IMR-90 (cell line): ENCODE data around the gene PDHA2. TPM values are rescaled to one million over a fixed set of nuclear protein-coding genes. Genes with fewer than 3 reads are reported as not detected.

Experiments
- ATAC-seq: fragments of 200-7000 bp; cut with Tn5 transposase; 2 replicates; pipeline ENCODE4 v1.9.1; 2020; ENCODE audit warnings: low read depth, mild to moderate bottlenecking, moderate library complexity
- Bru-seq: library from RNA; stranded (reverse); fragments of 400-500 nt; gene quantifications from one replicate; lab custom pipeline; 2021; lab: Mats Ljungman, UMichigan
- BruChase-seq, 2 experiments: library from RNA; stranded (reverse); fragments of 400-500 nt; gene quantifications; one replicate each; lab custom pipeline; 2021; lab: Mats Ljungman, UMichigan
- BruUV-seq: library from RNA; stranded (reverse); fragments of 400-500 nt; replicated peaks from 2 replicates; lab custom pipeline; 2021; lab: Mats Ljungman, UMichigan
- CTCF ChIA-PET: fragments of 300-600 bp; formaldehyde crosslinking; extraction: SDS; loops from one replicate; lab custom pipeline; 2021; ENCODE audit warnings: antibody characterized with exemption; lab: Yijun Ruan, JAX
- POLR2A ChIA-PET: fragments of 300-600 bp; sonication (Branson Sonifier 250); formaldehyde crosslinking; loops from one replicate; lab custom pipeline; 2022; ENCODE audit warnings: antibody characterized with exemption; ENCODE audit not compliant: unreplicated experiment; lab: Charles Lee
- DNase-seq: peaks from one replicate; pipeline ENCODE4 v3.0.0; 2013
- H2AFZ ChIP-seq: replicated peaks from 2 replicates; pipeline ENCODE3; 2013; ENCODE audit warnings: low read length, mild to moderate bottlenecking; ENCODE audit not compliant: poor library complexity
- H2AK5ac ChIP-seq: 2 replicates; pipeline ENCODE4 v1.6.1; 2013; ENCODE audit warnings: low read depth, low read length, inconsistent platforms
- H2AK9ac ChIP-seq: replicated peaks from 2 replicates; pipeline ENCODE3; 2013; ENCODE audit warnings: mild to moderate bottlenecking, low read depth, low read length, moderate library complexity; ENCODE audit not compliant: poor library complexity
- H2BK120ac ChIP-seq: 2 replicates; pipeline ENCODE4 v1.6.1; 2013; ENCODE audit warnings: low read depth, low read length, inconsistent platforms
- H2BK15ac ChIP-seq: 3 replicates; pipeline ENCODE4 v1.6.1; 2013; ENCODE audit warnings: low read depth, low read length, inconsistent platforms
- H2BK20ac ChIP-seq: 2 replicates; pipeline ENCODE4 v1.6.1; 2013; ENCODE audit warnings: low read depth, mild to moderate bottlenecking, inconsistent platforms, low read length, moderate library complexity
- H2BK5ac ChIP-seq: 2 replicates; pipeline ENCODE4 v1.6.1; 2013; ENCODE audit warnings: mild to moderate bottlenecking, low read depth, low read length, inconsistent platforms; ENCODE audit not compliant: poor library complexity, severe bottlenecking
- H3K14ac ChIP-seq: replicated peaks from 2 replicates; pipeline ENCODE4 v1.6.1; 2013; ENCODE audit warnings: low read depth, low read length, inconsistent platforms
- H3K18ac ChIP-seq: 2 replicates; pipeline ENCODE4 v1.6.1; 2013; ENCODE audit warnings: low read depth, low read length, control low read depth
- H3K23ac ChIP-seq: 2 replicates; pipeline ENCODE4 v1.6.1; 2013; ENCODE audit warnings: low read depth, low read length, inconsistent platforms
- H3K27ac ChIP-seq: 2 replicates; pipeline ENCODE4 v1.5.1; 2013; ENCODE audit warnings: mild to moderate bottlenecking, control low read depth, low read length; ENCODE audit not compliant: insufficient read depth
- H3K27me3 ChIP-seq: 2 replicates; pipeline ENCODE4 v1.6.1; 2013; ENCODE audit warnings: low read length; ENCODE audit not compliant: control insufficient read depth, insufficient read depth
- H3K36me3 ChIP-seq: 2 replicates; pipeline ENCODE4 v1.6.1; 2013; ENCODE audit warnings: low read length, mixed read lengths; ENCODE audit not compliant: control insufficient read depth, insufficient read depth
- H3K4ac ChIP-seq: 2 replicates; pipeline ENCODE4 v1.6.1; 2013; ENCODE audit warnings: low read depth, low read length, inconsistent platforms
- H3K4me1 ChIP-seq: 2 replicates; pipeline ENCODE4 v1.6.1; 2013; ENCODE audit warnings: low read length, mixed read lengths; ENCODE audit not compliant: control insufficient read depth, insufficient read depth
- H3K4me2 ChIP-seq: 2 replicates; pipeline ENCODE4 v1.6.1; 2013; ENCODE audit warnings: low read depth, mild to moderate bottlenecking, control low read depth, low read length, moderate library complexity
- H3K4me3 ChIP-seq: 2 replicates; pipeline ENCODE4 v1.5.1; 2013; ENCODE audit warnings: low read depth, mild to moderate bottlenecking, control low read depth, low read length, moderate library complexity; ENCODE audit not compliant: insufficient read depth
- H3K56ac ChIP-seq: 2 replicates; pipeline ENCODE4 v1.6.1; 2013; ENCODE audit warnings: low read length, inconsistent platforms; ENCODE audit not compliant: insufficient read depth; ENCODE audit errors: extremely low read depth
- H3K79me1 ChIP-seq, 2 experiments: 2 replicates each; pipeline ENCODE4 v1.6.1; 2013; ENCODE audit warnings: low read length in 2 of 2, inconsistent platforms in 1 of 2, low read depth in 1 of 2
- H3K9ac ChIP-seq: 2 replicates; pipeline ENCODE4 v1.6.1; 2013; ENCODE audit warnings: low read depth, low read length, control low read depth
- H3K9me1 ChIP-seq: 2 replicates; pipeline ENCODE4 v1.6.1; 2013; ENCODE audit warnings: low read length, inconsistent platforms; ENCODE audit not compliant: insufficient read depth
- H3K9me3 ChIP-seq: 2 replicates; pipeline ENCODE4 v1.6.1; 2013; ENCODE audit warnings: low read length; ENCODE audit not compliant: control insufficient read depth, insufficient read depth
- H4K20me1 ChIP-seq: 2 replicates; pipeline ENCODE4 v1.6.1; 2013; ENCODE audit warnings: low read length, inconsistent platforms; ENCODE audit not compliant: insufficient read depth
- H4K5ac ChIP-seq: 2 replicates; pipeline ENCODE4 v1.6.1; 2013; ENCODE audit warnings: mild to moderate bottlenecking, low read depth, low read length, control low read depth
- H4K8ac ChIP-seq, 2 experiments: 2 replicates each; pipeline ENCODE4 v1.6.1; 2013; ENCODE audit warnings: low read depth in 2 of 2, low read length in 2 of 2, control low read depth in 1 of 2, inconsistent platforms in 1 of 2
- H4K91ac ChIP-seq: 2 replicates; pipeline ENCODE4 v1.6.1; 2013; ENCODE audit warnings: low read depth, low read length, inconsistent platforms; ENCODE audit not compliant: insufficient read depth
- CEBPB ChIP-seq: IDR thresholded peaks from 2 replicates; pipeline ENCODE4 v1.6.1; 2012; ENCODE audit warnings: low read depth, low read length, improper control_type of control experiment
- CHD1 ChIP-seq: IDR thresholded peaks from 2 replicates; pipeline ENCODE4 v1.6.1; 2012; ENCODE audit warnings: low read depth, low read length, improper control_type of control experiment
- NFE2L2 ChIP-seq: fragments of 150-350 bp; IDR thresholded peaks from 2 replicates; pipeline ENCODE4 v1.6.1; 2016; ENCODE audit warnings: low read depth, mild to moderate bottlenecking, low read length
- POLR2A ChIP-seq: IDR thresholded peaks from 2 replicates; pipeline ENCODE4 v1.6.1; 2012; ENCODE audit warnings: mild to moderate bottlenecking, low read depth, low read length
- RCOR1 ChIP-seq: IDR thresholded peaks from 2 replicates; pipeline ENCODE4 v1.6.1; 2012; ENCODE audit warnings: mild to moderate bottlenecking, low read length, improper control_type of control experiment; ENCODE audit not compliant: insufficient replicate concordance
- RFX5 ChIP-seq: IDR thresholded peaks from 2 replicates; pipeline ENCODE4 v1.8.0; 2012; ENCODE audit warnings: low read depth, mild to moderate bottlenecking, low read length, moderate library complexity
- WGBS, 2 experiments: methylation state at CpG; one replicate each; pipeline versions ENCODE4 v1.1.5 to v1.1.7; 2013; ENCODE audit warnings: missing lambda C conversion rate in 2 of 2; ENCODE audit not compliant: insufficient read length in 1 of 2; ENCODE audit errors: extremely low coverage in 2 of 2; 5-methylcytosine and 5-hydroxymethylcytosine counted together
- dilution Hi-C: fragments of 300-500 bp; cut with HindIII; formaldehyde crosslinking; loops from one replicate; pipeline ENCODE4 v1.14.3; 2018; ENCODE audit warnings: low sequenced_read_pairs; ENCODE audit not compliant: unreplicated experiment
- in situ Hi-C: fragments of 300-500 bp; cut with MboI; formaldehyde crosslinking; loops from 3 replicates; pipeline ENCODE4 v1.14.3; 2019; ENCODE audit warnings: low sequenced_read_pairs, inconsistent platforms, mixed read lengths
- intact Hi-C: fragments of 100-400 bp; cut with micrococcal nuclease; formaldehyde crosslinking; loops from 2 replicates; pipeline ENCODE4 v1.10.0; 2022
- long read RNA-seq: library from polyadenylated mRNA; unstranded; transcript quantifications from one replicate; pipeline ENCODE4 v2.0.0, GENCODE V29; 2021; ENCODE audit not compliant: unreplicated experiment
- polyA plus RNA-seq, 3 experiments: library from polyadenylated mRNA; depleted of rRNA; stranded (reverse); fragments of >200 nt; gene quantifications; 2 replicates each; pipeline ENCODE4 v1.2.3, GENCODE V29; 2012; ENCODE audit warnings: low replicate concordance in 1 of 3
- total RNA-seq: library from RNA; depleted of rRNA; stranded (reverse); fragments of >200 nt; gene quantifications from 2 replicates; pipeline ENCODE4 v1.2.3, GENCODE V29; 2012; rRNA removed
- TF ChIP-seq, protein P1 (sequence below): fragments of 150-350 bp; IDR thresholded peaks from 2 replicates; pipeline ENCODE4 v1.6.1; 2016; ENCODE audit warnings: low read depth, mild to moderate bottlenecking, low read length, moderate library complexity, borderline replicate concordance
- TF ChIP-seq, protein P2 (sequence below): fragments of 150-350 bp; IDR thresholded peaks from 2 replicates; pipeline ENCODE4 v1.6.1; 2017; ENCODE audit warnings: mild to moderate bottlenecking, antibody characterized with exemption, low read length, low read depth

PDHA2 gene
- total RNA-seq (not detected in 2 replicates), polyA plus RNA-seq (2012; rRNA removed) (not detected in 2 replicates), Bru-seq, nascent RNA (not detected), BruChase-seq, experiment 1, labeled RNA remaining after a 6-hour chase (not detected), BruChase-seq, experiment 2, labeled RNA remaining after a 2-hour chase (not detected)
- not detected in 2 replicates for polyA plus RNA-seq (2012; cell fraction: cytosol; rRNA removed)
- polyA plus RNA-seq (2012; cell fraction: nucleus; rRNA removed; ENCODE audit: low replicate concordance): not detected in 2 replicates
- long read RNA-seq: 0 reads

DNA sequence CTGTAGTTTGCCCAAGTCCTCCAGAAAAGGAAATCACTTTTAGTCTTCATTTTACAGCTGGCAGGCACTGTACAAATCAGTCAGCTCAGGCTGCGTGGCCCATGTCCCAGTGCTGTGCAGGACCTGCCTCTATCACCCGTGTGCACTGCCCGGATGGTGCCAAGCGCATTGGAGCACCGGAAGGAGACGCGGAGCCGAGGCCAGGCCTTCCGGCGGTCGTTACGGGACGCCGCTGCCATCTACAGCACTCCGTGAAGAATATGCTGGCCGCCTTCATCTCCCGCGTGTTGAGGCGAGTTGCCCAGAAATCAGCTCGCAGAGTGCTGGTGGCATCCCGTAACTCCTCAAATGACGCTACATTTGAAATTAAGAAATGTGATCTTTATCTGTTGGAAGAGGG lies at the start of gene PDHA2:
Gene PDHA2, plus strand, starts transcription at position 203 of the 400 bp plus-strand sequence. Its CDS starts 58 bp downstream, at position 261.
- H3K23ac ChIP-seq: no peak within 1 kb of the TSS
- H3K4ac ChIP-seq: no peak within 1 kb of the TSS
- no peaks in the 10 kb centered on the region for H4K20me1 ChIP-seq
- no peak within 1 kb of the TSS for H3K4me3 ChIP-seq
- no peaks in the 10 kb centered on the region for H3K9me1 ChIP-seq
- H4K8ac ChIP-seq: no peak within 1 kb of the TSS
- WGBS, 2 experiments: 82% methylated on average over 12 of the region's 22 CpGs; no CpG with 5 or more reads in 1 of the 2 experiments
- H2AK9ac ChIP-seq: no peak within 1 kb of the TSS
- H3K4me2 ChIP-seq: no peak within 1 kb of the TSS
- no peak for TF ChIP-seq RFX5
- TF ChIP-seq CHD1: no peak
- TF ChIP-seq, protein P1, sequence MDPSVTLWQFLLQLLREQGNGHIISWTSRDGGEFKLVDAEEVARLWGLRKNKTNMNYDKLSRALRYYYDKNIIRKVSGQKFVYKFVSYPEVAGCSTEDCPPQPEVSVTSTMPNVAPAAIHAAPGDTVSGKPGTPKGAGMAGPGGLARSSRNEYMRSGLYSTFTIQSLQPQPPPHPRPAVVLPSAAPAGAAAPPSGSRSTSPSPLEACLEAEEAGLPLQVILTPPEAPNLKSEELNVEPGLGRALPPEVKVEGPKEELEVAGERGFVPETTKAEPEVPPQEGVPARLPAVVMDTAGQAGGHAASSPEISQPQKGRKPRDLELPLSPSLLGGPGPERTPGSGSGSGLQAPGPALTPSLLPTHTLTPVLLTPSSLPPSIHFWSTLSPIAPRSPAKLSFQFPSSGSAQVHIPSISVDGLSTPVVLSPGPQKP: no peak
- no peak for TF ChIP-seq NFE2L2
- no peak for TF ChIP-seq POLR2A
- no peak for TF ChIP-seq CEBPB
- TF ChIP-seq RCOR1: no peak
- TF ChIP-seq, protein P2, sequence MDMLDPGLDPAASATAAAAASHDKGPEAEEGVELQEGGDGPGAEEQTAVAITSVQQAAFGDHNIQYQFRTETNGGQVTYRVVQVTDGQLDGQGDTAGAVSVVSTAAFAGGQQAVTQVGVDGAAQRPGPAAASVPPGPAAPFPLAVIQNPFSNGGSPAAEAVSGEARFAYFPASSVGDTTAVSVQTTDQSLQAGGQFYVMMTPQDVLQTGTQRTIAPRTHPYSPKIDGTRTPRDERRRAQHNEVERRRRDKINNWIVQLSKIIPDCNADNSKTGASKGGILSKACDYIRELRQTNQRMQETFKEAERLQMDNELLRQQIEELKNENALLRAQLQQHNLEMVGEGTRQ: no peak
- intact Hi-C loops (no loop called here), in situ Hi-C loops (no loop called here), dilution Hi-C loops (no loop called here)
- H3K9ac ChIP-seq: no peak within 1 kb of the TSS
- no peak within 1 kb of the TSS for H2BK5ac ChIP-seq
- H3K56ac ChIP-seq: no peak within 1 kb of the TSS
- H3K79me1 ChIP-seq: no peaks in the 10 kb centered on the region
- no peak within 1 kb of the TSS for H3K14ac ChIP-seq
- CTCF ChIA-PET: no interaction called here
- no peak within 1 kb of the TSS for H4K5ac ChIP-seq
- no peak within 1 kb of the TSS for H4K91ac ChIP-seq
- no peak within 1 kb of the TSS for H2AK5ac ChIP-seq
- no peak within 1 kb of the TSS for H2BK120ac ChIP-seq
- H3K27me3 ChIP-seq: no peaks in the 10 kb centered on the region
- no peaks in the 10 kb centered on the region for H3K36me3 ChIP-seq
- no peak within 1 kb of the TSS for H3K27ac ChIP-seq
- no peak within 1 kb of the TSS for H2BK20ac ChIP-seq
- POLR2A ChIA-PET: no interaction called here
- ATAC-seq: no peak
- DNase-seq: no peak
- no peak within 1 kb of the TSS for H2AFZ ChIP-seq
- H3K18ac ChIP-seq: no peak within 1 kb of the TSS
- H2BK15ac ChIP-seq: no peak within 1 kb of the TSS
- no TSS peak for BruUV-seq
- H3K9me3 ChIP-seq: peaks cover 9% of the 10 kb centered on the region
- no peaks in the 10 kb centered on the region for H3K4me1 ChIP-seq
